ENCODE results near the gene NBEAL2. TPM values are rescaled to one million over a fixed set of nuclear protein-coding genes. Genes with fewer than 3 reads are reported as not detected.

NBEAL2 gene, protein sequence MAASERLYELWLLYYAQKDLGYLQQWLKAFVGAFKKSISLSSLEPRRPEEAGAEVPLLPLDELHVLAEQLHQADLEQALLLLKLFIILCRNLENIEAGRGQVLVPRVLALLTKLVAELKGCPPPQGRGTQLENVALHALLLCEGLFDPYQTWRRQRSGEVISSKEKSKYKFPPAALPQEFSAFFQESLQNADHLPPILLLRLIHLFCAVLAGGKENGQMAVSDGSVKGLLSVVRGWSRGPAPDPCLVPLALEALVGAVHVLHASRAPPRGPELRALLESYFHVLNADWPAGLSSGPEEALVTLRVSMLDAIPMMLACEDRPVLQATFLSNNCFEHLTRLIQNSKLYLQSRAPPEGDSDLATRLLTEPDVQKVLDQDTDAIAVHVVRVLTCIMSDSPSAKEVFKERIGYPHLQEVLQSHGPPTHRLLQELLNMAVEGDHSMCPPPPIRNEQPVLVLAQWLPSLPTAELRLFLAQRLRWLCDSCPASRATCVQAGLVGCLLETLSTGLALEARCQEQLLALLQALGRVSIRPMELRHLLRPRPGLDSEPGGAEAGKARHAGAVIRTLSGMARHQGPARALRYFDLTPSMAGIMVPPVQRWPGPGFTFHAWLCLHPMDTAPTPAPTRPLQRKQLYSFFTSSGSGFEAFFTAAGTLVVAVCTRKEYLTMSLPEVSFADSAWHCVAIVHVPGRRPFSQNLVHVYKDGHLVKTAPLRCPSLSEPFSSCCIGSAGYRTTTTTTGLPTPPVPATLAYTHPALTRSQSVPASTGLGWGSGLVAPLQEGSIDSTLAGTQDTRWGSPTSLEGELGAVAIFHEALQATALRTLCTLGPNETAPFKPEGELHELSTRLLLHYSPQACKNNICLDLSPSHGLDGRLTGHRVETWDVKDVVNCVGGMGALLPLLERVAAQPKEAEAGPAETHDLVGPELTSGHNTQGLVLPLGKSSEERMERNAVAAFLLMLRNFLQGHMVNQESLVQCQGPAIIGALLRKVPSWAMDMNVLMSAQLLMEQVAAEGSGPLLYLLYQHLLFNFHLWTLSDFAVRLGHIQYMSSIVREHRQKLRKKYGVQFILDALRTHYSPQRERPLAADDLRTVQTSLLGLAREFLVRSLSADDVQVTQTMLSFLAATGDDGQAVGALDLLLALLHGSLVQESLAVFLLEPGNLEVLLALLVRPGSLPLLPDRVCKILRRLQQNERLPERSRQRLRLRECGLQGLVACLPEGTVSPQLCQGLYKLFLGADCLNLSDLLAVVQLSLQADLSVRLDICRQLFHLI (N-terminal part only)
- 100 to 1,000 TPM; 128 to 297 (median 185) TPM for total RNA-seq

DNA sequence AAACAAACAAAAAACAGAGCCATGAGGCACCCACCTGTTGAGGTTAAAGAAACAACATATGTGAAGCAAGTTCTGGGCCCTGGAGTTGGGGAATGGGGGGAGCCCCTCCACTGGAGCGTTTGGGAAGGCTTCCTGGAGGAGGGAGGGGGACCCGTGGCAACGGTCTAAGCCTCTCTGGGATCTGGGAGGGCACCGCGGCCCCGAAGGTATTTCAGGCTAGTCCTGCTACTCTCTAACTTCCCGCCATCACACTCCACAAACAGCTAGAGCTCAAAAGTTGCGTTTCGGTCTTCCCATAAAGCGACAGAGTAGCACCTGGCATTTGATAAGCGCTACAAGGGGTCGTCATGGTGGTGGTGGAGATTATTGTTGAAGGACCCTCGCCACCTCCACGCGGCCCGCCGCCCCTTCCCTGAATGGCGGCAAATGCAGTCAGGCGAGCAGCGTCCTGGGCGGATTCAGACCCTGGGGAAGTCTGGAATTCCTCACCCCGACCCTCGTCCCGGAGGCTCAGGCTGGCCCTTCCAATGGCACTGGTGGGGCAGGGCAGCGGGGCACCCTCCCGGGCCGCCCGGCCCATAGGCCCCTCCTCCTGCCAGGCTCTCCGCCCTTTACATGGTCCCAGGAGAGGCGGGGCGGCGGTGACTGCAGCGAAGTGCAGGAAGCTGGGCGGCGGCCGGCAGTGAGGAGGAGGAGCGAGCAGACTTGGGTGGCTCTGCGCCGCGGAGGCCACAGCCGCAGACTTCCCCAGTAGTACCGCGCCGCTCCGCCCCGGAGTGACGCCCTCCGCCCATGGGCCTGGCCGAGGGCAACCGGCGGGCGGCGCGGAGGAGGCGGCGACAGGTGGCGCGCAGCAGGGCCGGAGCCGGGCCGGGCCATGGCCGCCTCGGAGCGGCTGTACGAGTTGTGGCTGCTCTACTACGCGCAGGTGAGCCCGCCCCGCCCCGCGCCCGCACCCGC, at the start of gene NBEAL2:
NBEAL2 (plus strand) TSS at position 682 of the 960 bp plus-strand sequence; CDS start at position 878, 196 bp downstream.
- peak; percentile 75 for DNase-seq
- H3K4me3 ChIP-seq = peak within 1 kb of the TSS; percentile 66 to 88 (median 70)
- H3K27me3 ChIP-seq = no peaks in the 10 kb centered on the region
- TF ChIP-seq, protein P1, sequence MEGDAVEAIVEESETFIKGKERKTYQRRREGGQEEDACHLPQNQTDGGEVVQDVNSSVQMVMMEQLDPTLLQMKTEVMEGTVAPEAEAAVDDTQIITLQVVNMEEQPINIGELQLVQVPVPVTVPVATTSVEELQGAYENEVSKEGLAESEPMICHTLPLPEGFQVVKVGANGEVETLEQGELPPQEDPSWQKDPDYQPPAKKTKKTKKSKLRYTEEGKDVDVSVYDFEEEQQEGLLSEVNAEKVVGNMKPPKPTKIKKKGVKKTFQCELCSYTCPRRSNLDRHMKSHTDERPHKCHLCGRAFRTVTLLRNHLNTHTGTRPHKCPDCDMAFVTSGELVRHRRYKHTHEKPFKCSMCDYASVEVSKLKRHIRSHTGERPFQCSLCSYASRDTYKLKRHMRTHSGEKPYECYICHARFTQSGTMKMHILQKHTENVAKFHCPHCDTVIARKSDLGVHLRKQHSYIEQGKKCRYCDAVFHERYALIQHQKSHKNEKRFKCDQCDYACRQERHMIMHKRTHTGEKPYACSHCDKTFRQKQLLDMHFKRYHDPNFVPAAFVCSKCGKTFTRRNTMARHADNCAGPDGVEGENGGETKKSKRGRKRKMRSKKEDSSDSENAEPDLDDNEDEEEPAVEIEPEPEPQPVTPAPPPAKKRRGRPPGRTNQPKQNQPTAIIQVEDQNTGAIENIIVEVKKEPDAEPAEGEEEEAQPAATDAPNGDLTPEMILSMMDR (IDR thresholded peaks at IDR 0.05) = peak in 2 of 6 experiments; percentile 15 to 21
- peak in 3 of 4 donors; percentile 76 to 93 (median 90) for TF ChIP-seq POLR2A (IDR thresholded peaks at IDR 0.05)
- peaks cover 32 to 86% (median 64%) of the 10 kb centered on the region in 3 donors for H3K4me1 ChIP-seq
- peaks cover 0 to 6% (median 0%) of the 10 kb centered on the region in 3 donors for H3K36me3 ChIP-seq
- H3K9me3 ChIP-seq = no peaks in the 10 kb centered on the region
- peak within 1 kb of the TSS; percentile 96 to 99 (median 97) for H3K27ac ChIP-seq
- 0 to 4% methylated on average over 13 to 16 of the region's 73 CpGs for WGBS, 2 donors
- intact Hi-C loops (cut with DNase I) = loop anchor here (5.0 kb wide), 1 partner anchor 42 kb away; no protein-coding TSS in a partner anchor

DNA sequence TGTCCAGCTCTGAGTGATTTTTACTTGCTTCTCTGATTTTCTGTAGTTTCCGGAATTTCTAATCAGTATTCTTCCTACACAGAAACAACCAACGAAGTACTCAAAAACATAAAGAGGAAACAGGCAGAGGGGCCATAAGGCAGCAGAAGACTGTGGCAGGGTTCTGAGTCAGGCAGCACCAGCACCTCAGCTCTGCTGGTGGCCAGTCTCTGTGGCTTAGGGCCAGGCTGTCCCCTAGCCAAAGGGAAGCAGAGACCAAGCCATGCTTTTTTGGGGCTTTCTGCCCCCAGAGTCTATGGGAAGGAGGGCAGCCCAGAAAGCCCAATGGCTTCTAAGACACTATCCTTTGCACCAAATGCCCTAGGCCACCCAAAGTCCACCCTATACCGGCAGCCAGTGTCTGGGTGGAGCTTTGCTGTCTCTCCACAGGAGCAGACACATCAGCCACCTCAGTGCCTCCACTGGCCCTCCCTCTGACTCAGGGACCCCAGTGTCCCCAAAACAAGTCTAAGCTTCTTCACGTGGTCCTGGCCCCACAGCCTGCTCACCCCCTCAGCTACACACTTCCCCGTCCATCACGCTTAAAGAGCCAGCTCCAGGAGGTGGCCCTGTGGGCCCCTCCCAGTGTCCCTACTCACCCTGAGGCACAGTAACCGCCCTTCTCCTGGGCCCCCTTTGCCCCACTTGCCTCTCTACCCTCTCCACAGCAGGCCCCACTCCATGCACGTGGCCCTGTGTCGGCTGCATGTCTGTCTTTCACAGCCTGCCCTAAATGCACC, 49.1 kb upstream of the NBEAL2 start:
- no peaks in the 10 kb centered on the region for H3K27me3 ChIP-seq
- no peak for TF ChIP-seq POLR2A (IDR thresholded peaks at IDR 0.05)
- TF ChIP-seq, protein P1 (IDR thresholded peaks at IDR 0.05) = no peak
- peak overlapping the region; percentile 82 to 94 (median 86) for H3K27ac ChIP-seq
- H3K36me3 ChIP-seq = peaks cover 2 to 25% (median 3%) of the 10 kb centered on the region in 3 donors
- H3K4me1 ChIP-seq = peaks cover 80 to 100% (median 99%) of the 10 kb centered on the region in 3 donors
- intact Hi-C loops (cut with DNase I) = no loop called here
- no peaks in the 10 kb centered on the region for H3K9me3 ChIP-seq
- H3K4me3 ChIP-seq = no peak overlapping the region
- no peak for DNase-seq
- 66 to 71% methylated on average over 4 to 6 of the region's 9 CpGs for WGBS, 2 donors

DNA sequence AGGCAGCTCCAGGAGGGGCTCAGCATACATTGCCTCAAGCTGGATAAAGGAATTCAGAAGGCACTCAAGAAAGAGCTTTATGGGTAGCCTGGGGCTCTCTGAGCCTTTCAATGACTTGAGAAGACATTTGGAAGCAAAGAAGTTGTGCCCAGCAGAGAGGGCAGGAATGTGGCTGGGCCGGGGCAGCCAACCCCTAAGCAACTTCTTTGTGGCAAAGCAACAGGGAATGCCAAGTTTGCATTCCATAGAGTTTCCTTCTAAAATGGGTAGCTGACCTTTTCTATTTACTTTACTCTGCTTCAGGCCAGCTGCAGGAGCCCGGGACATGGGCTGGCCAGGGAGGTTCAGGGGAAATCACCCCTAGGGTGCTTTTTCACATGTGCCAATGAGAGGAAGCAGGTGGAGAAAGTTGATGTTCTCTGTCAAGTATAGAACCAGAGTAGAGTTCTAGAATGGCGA, 48.5 kb upstream of the NBEAL2 start:
- Histone ChIP-seq H3K9me3 (no peaks in the 10 kb centered on the region), H3K4me3 (no peak overlapping the region), H3K36me3 (peaks cover 0 to 21% (median 0%) of the 10 kb centered on the region in 3 donors), H3K4me1 (peaks cover 87 to 100% (median 99%) of the 10 kb centered on the region in 3 donors), H3K27ac (peak overlapping the region; percentile 82 to 94 (median 86)), H3K27me3 (no peaks in the 10 kb centered on the region)
- WGBS, 2 donors = 27 to 53% methylated on average over 3 of the region's 3 CpGs
- intact Hi-C loops (cut with DNase I) = no loop called here
- DNase-seq = no peak
- TF ChIP-seq POLR2A (IDR thresholded peaks at IDR 0.05) = no peak
- TF ChIP-seq, protein P1 (IDR thresholded peaks at IDR 0.05) = no peak
